Adrenal gland (tissue), 12 donors: ENCODE measurements around the gene APOL5. TPM values are rescaled to one million over a fixed set of nuclear protein-coding genes. Genes with fewer than 3 reads are reported as not detected.
A peak's percentile ranks its signal among the peaks of the same experiment; 100 is the strongest.
"Not testable (repeated sequence)": the region's sequence is repeated elsewhere in the genome, so short reads cannot be mapped to it uniquely, and the experiment has no call there.

ENCODE experiments used
- DNase-seq, 7 donors: peaks; one replicate each; pipeline ENCODE4 v3.0.0-alpha.2; 2019 to 2020
- H3K27ac ChIP-seq, 5 donors: fragments of 200-600 bp; sonication (generic) in 4 of 5; 1 replicate in 3 of 5; 2 replicates in 2 of 5; pipeline versions ENCODE4 v1.5.1 to v1.8.0; 2016 to 2020; ENCODE audit warnings: mild to moderate bottlenecking in 1 of 5
- H3K27me3 ChIP-seq: fragments of 200-600 bp; 2 replicates; pipeline ENCODE4 v1.8.0; 2021
- H3K36me3 ChIP-seq, 2 donors: fragments of 200-600 bp; replicated peaks in 1 of 2; 1 replicate in 1 of 2; 2 replicates in 1 of 2; pipeline versions ENCODE4 v1.5.1 to v1.8.0; 2018 to 2022
- H3K4me1 ChIP-seq, 2 donors: fragments of 200-600 bp; replicated peaks in 1 of 2; 1 replicate in 1 of 2; 2 replicates in 1 of 2; pipeline versions ENCODE4 v1.5.1 to v1.8.0; 2018 to 2021
- H3K4me3 ChIP-seq, 4 donors: fragments of 200-600 bp; sonication (generic) in 3 of 4; one replicate each; pipeline ENCODE4 v1.5.1; 2016 to 2018
- H3K9me3 ChIP-seq, 3 donors: fragments of 200-600 bp; sonication (generic) in 1 of 3; replicated peaks in 1 of 3; 1 replicate in 2 of 3; 2 replicates in 1 of 3; pipeline versions ENCODE4 v1.5.1 to v1.8.0; 2016 to 2021
- CTCF ChIP-seq, 6 experiments: fragments of 450-650 bp in 4 of 6; fragments of 200-600 bp in 2 of 6; sonication (generic) in 1 of 6; IDR thresholded peaks; 1 replicate in 5 of 6; 2 replicates in 1 of 6; pipeline versions ENCODE4 v1.5.1 to v1.8.0; 2016 to 2021; ENCODE audit warnings: antibody characterized with exemption in 6 of 6, mild to moderate bottlenecking in 2 of 6, moderate library complexity in 1 of 6
- POLR2A ChIP-seq, 2 donors: fragments of 450-650 bp; IDR thresholded peaks; one replicate each; pipeline ENCODE4 v1.6.1; 2017; ENCODE audit warnings: antibody characterized with exemption in 2 of 2, mild to moderate bottlenecking in 2 of 2, moderate library complexity in 1 of 2
- WGBS, 4 donors: extraction: QIAGEN DNeasy Blood & Tissue Kit in 2 of 4; methylation state at CpG; one replicate each; pipeline versions ENCODE4 v1.1.5 to v1.1.7; 2013 to 2017; 5-methylcytosine and 5-hydroxymethylcytosine counted together
- intact Hi-C, 2 donors: fragments of 100-400 bp; cut with DNase I; formaldehyde crosslinking; loops; one replicate each; pipeline versions ENCODE4 v1.14.1 to v1.15.0; 2022 to 2023
- polyA plus RNA-seq, 3 donors: library from polyadenylated mRNA; stranded (reverse); fragments of 200-250 nt in 2 of 3; fragments of 350-450 nt in 1 of 3; fragmentation: Illumina TruSeq in 1 of 3; extraction: RNeasy Lipid Tissue Mini Kit (QIAGEN cat#74804) in 1 of 3; gene quantifications; one replicate each; pipeline ENCODE4 v1.2.3, GENCODE V29; 2013 to 2014
- total RNA-seq, 9 donors: library from RNA; depleted of rRNA in 4 of 9; stranded (reverse); fragments of >200 nt in 4 of 9; fragments of 120-200 nt in 1 of 9; fragmentation: NEBNext Ultra II Directional in 1 of 9; extraction: Animal tissue kit (Norgen Biotek cat#: 25700) in 1 of 9; gene quantifications; one replicate each; pipeline versions ENCODE4 v1.1.0 to v1.2.4, GENCODE V29; 2013 to 2023
- donor health status: healthy with polysubstance abuse.
- donor health status: Bipolar disorder and iron deficiency.
- donor health status: DM: yes; HTN: yes; CAD: no.
- donor health status: DM: no; HTN: no; CAD: no.
- donor health status: DM: no; HTN: no; CAD: no.
- donor health status: DM: yes; HTN: yes; CAD: no.

APOL5 gene
- total and polyA plus RNA-seq, 12 donors, result 0.11 TPM; not detected in 11

GRCh38 chr22:35736701-35737100 lies 19.0 kb downstream of the APOL5 start:
- peaks cover 0 to 3% of the 10 kb centered on the region in 2 donors for H3K36me3 ChIP-seq
- TF ChIP-seq POLR2A (IDR thresholded peaks at IDR 0.05), result no peak
- TF ChIP-seq CTCF (IDR thresholded peaks at IDR 0.05), result no peak
- H3K9me3 ChIP-seq, result no peaks in the 10 kb centered on the region
- intact Hi-C loops, result no loop called here
- no peaks in the 10 kb centered on the region for H3K27me3 ChIP-seq
- no peak overlapping the region for H3K4me3 ChIP-seq
- DNase-seq, result no peak
- H3K4me1 ChIP-seq, result no peaks in the 10 kb centered on the region
- WGBS, 4 donors, result 89 to 96% (median 93%) methylated on average over 12 of the region's 12 CpGs
- H3K27ac ChIP-seq, result no peak overlapping the region

GRCh38 chr22:35737886-35738285 lies 20.2 kb downstream of the APOL5 start:
- H3K9me3 ChIP-seq, H3K4me3 ChIP-seq, H3K27me3 ChIP-seq, DNase-seq, H3K36me3 ChIP-seq, H3K4me1 ChIP-seq, H3K27ac ChIP-seq, intact Hi-C loops: not testable (repeated sequence)
- 87 to 98% (median 95%) methylated on average over 6 of the region's 6 CpGs for WGBS, 4 donors

GRCh38 chr22:35739076-35739930 lies 21.6 kb downstream of the APOL5 start:
- peak in 1 of 7 donors; percentile 53 for DNase-seq
- Histone ChIP-seq H3K4me1 (peaks cover 0 to 14% of the 10 kb centered on the region in 2 donors), H3K9me3 (no peaks in the 10 kb centered on the region), H3K27me3 (no peaks in the 10 kb centered on the region), H3K27ac (no peak overlapping the region), H3K36me3 (peaks cover 0 to 7% of the 10 kb centered on the region in 2 donors), H3K4me3 (no peak overlapping the region)
- peak in 3 of 6 experiments; percentile 17 to 29 (median 25) for TF ChIP-seq CTCF (IDR thresholded peaks at IDR 0.05)
- no peak for TF ChIP-seq POLR2A (IDR thresholded peaks at IDR 0.05)
- intact Hi-C loops, result no loop called here
- WGBS, 4 donors, result 87 to 92% (median 89%) methylated on average over 11 to 12 of the region's 12 CpGs

GRCh38 chr22:35739931-35740380 lies 22.3 kb downstream of the APOL5 start:
- Histone ChIP-seq H3K27me3 (no peaks in the 10 kb centered on the region), H3K9me3 (no peaks in the 10 kb centered on the region), H3K4me1 (peaks cover 0 to 14% of the 10 kb centered on the region in 2 donors), H3K27ac (no peak overlapping the region), H3K4me3 (no peak overlapping the region), H3K36me3 (peaks cover 0 to 7% of the 10 kb centered on the region in 2 donors)
- 72 to 94% (median 78%) methylated on average over 2 to 3 of the region's 3 CpGs for WGBS, 4 donors
- intact Hi-C loops, result loop anchor here in 1 of 2 donors (10.0 kb wide), 1 partner anchor 105 kb away; no protein-coding TSS in a partner anchor
- peak in 1 of 7 donors; percentile 17 for DNase-seq
- TF ChIP-seq CTCF (IDR thresholded peaks at IDR 0.05) (no peak), POLR2A (IDR thresholded peaks at IDR 0.05) (no peak)
